CD4-positive, alpha-beta T cell treated with Interleukin-17A for 4 hours (primary cell): ENCODE measurements around the gene SHF.
A peak's percentile ranks its signal among the peaks of the same experiment; 100 is the strongest.

Source experiments
- DNase-seq: peaks from one replicate; pipeline ENCODE4 v3.0.0-alpha.2; 2020; ENCODE audit warnings: mixed read lengths

Gene SHF

DNA sequence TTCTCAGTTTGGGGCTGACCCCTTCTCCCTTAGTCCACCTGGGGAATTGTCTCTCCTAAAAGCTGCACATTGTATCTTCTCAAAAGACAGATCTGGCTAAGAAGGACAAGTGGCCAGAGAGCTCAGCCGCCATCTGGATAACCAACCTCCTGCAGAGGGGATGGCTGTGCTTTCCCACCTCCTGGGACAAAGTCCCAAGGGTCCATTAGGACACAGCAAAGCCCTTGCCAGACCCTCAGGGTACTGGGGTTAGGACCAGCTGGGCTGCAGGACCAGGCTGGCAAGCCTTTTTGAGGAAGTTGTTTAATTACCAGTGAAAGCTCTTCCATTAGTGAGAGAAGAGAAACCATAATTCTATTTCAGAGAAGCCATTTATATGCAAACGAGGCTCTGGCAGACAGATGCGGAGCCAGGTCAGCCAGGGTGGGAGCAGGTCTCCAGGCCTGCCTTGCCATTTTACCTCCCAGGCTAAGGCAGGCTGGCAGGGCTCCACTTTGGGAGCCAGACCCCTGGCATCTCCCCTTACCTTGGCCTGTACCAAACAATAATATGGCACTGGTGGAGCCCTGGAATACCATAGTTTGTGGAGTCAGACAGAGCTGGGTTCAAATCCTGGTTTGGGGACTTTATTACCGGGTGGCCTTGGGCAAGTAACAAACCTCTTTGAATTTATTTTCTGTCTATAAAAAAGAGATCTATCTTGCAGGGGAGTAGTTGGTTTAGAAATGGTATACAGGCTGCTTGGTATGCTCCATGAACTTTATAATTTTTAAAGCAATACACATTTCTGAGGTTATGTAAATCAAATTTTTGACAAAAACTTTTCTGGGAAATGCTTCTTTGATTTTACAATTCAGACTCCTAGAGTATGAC is 17.9 kb downstream of the SHF start:
- no peak for DNase-seq

- DNase-seq, result no peak
Observed at GRCh38 chr15:45168751-45169551, 18.8 kb downstream of the SHF start.

- DNase-seq, result no peak
Observed at GRCh38 chr15:45168286-45168685, 19.5 kb downstream of the SHF start.

DNA sequence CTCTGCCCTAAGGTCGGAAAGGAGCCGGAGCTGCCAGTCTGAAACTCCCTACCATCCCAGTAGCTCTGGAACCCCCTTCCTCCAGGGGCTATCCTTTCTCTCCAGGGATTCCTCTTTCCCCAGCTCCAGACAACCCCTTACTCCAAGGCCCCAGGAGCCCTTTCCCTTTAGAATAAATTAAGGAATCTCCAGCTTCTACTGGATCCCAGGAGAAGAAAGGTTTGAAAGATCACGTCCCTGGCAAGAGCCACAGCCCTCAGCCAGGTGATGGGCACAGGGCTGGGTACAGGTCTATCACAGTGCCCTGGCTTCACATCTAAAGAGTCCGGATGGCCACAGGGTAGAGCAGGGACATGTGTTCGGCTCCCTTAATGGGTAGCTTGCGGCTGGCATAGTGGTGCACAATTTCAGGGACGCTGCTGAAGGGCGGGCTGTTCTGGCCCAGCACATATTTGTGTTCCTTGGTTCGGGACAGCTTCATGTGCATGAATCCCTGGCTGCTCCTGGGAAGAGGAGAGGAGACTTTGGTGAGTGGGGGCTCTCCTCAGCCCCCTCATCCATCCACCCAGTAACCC is 20.0 kb downstream of the SHF start:
- DNase-seq, result no peak

DNA sequence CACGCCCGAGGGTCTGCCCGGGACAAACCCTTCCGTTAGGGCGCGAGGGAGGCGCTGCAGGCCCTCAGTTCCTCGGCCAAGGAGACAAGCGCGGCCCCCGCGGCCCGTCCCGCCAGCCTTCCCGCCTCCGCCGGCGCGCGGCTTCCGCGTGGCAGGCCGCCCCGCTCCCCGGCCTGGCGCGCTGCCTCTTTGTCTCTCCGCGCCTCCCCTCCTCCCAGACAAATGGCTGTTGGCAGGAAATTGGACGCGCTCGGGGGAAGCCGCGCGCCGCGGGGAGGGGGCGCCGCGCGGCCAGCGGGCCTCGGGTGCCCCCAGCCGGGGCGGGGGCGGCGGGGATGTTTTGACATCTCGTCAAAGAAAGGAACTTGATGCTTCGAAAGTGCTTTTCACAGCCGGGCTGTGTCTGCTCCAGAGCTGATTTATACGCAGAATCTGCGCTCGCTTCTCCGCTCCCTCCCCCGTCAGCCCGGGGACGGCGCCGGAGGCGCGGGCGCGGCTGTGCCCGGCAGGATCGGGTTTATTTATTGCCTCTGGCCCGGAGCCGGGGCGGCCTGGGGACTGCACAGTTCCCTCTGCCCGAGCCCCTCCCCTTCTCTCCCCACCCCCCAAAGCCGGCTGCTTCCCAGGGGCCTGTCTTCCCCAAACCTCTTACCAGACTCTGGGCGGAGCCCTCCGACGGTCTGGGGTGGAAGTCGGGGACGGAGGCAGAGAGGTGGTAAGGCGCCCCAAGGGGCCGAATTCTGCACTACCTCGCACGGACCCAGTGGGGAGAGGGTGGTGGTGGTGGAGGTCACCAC is 20.7 kb downstream of the SHF start:
- DNase-seq, result peak; percentile 87

GRCh38 chr15:45165536-45165935 is 22.2 kb downstream of the SHF start:
- DNase-seq, result no peak

DNA sequence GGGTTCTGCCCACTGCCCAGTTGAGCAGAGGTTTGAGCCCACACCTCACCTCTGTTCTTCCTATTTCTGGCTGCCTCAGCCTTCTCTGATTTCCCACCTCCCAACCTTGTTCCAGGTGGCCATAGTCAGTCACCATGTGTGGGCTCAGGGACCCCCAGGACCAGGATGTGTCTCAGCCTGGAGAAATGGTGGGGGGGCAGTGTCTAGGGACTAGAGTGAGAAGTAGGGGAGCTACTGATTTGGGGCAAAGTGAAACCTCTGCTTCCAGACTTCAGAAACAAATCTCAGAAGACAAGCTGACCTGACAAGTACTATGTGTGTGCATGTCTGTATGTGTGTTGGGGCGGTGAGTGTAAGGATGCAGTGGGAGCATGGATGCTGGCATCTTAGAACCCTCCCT is 22.9 kb downstream of the SHF start:
- DNase-seq, result no peak

- no peak for DNase-seq
Observed at GRCh38 chr15:45163508-45163856, 24.3 kb downstream of the SHF start.

DNA sequence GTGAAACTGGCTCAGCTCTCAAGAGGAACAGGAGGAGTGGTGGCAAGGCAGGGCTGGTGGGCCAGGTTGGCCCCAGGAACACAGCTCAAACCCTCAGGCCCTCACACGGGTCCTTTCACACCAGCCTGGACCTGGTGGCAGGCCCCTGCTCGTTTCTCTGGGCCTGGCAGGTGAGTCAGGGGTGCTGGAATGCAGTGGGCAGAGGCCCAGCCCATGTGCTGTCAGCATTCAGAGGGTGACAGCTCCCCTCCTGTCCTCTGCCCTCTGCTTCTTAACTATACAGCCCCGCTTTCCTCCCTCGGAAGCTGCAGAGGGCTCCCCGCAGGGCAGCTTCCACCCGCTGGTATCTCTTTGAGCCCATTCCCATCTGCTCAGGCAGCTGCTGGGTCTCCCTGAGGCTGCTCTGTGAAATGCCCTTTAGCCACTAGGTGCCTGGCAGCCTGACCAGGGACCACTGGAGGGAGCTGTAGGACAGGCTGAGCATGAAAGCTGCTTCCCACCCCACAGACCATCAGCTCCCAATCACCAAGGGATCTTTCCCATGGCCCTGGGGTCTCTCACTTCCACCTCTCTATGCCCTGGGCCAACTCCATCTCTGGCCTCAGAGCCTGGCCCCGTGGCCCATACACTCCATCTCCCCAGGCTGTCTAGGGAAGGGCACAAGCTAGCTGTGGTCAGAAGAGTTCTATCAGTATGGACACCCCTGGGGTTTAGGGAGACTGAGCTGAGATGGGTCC is 24.8 kb downstream of the SHF start:
- peak; percentile 74 for DNase-seq

DNA sequence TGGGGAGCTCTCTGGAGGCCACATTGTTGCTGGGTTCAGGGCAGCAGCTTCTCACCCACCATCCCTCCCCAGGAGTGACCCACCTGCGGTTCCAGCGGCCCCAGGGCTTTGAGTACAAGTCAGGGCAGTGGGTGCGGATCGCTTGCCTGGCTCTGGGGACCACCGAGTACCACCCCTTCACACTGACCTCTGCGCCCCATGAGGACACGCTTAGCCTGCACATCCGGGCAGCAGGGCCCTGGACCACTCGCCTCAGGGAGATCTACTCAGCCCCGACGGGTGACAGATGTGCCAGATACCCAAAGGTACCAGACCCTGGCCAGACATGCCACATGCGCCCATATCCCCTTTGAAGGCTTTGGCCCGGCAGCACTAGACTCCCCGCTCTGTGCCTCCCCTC is 26.1 kb downstream of the SHF start:
- DNase-seq, result no peak

DNA sequence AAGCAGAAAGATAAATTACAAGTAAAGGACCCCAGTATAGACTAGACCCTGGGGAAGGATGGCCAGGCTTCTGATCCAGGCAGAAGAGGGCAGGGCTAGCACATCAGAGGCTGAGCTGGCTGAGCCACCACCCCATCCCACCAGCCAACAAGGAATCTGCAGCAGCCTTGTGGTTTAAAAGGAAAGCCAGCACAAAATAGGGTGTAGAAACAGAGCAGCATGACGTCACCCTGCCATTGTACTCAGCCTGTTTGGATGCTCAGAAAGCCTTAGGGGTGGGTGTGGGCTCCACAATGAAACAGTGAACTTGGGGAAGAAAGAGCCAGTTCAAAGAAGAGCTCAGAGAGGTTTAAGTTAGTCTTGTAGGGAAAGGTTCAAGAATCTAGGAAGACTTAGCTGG is 29.8 kb downstream of the SHF start:
- no peak for DNase-seq

- DNase-seq, result no peak
Observed at GRCh38 chr15:45156744-45157455, 30.9 kb downstream of the SHF start.

- no peak for DNase-seq
Observed at GRCh38 chr15:45155739-45156138, 32.0 kb downstream of the SHF start.

DNA sequence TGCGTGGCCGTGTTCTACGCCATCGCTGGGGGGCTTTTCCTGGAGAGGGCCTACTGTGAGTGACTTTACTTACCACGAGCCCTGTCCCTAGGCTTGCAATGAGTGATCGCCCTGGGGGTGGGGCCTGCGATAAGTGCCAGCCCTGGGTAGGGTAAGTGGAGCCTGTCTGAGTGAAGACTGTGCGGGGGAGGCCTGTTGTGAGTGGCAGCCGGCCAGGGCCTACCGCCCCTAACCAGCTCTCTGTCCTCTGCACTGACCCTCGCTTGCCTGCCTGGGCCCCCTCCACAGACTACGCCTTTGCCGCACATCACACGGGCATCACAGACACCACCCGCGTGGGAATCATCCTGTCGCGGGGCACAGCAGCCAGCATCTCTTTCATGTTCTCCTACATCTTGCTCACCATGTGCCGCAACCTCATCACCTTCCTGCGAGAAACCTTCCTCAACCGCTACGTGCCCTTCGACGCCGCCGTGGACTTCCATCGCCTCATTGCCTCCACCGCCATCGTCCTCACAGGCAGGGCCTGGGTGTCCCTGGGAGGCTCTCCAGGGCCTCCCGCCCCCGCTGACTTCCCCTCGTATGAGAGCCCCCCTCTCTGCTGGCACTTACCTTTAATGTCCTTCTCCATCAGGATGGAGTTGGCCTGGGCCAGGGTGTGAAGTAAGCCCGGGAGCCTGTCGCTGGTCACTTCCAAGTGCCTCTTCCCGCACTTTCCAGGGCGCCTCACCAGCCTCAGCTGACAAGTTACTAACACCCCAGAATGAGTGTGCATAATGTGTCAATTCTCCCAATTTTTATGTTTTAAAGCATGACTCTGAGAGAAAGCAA is 35.6 kb downstream of the SHF start:
- no peak for DNase-seq

- DNase-seq, result no peak
Observed at GRCh38 chr15:45150997-45151396, 36.8 kb downstream of the SHF start.

- no peak for DNase-seq
Observed at GRCh38 chr15:45150481-45150880, 37.3 kb downstream of the SHF start.

DNA sequence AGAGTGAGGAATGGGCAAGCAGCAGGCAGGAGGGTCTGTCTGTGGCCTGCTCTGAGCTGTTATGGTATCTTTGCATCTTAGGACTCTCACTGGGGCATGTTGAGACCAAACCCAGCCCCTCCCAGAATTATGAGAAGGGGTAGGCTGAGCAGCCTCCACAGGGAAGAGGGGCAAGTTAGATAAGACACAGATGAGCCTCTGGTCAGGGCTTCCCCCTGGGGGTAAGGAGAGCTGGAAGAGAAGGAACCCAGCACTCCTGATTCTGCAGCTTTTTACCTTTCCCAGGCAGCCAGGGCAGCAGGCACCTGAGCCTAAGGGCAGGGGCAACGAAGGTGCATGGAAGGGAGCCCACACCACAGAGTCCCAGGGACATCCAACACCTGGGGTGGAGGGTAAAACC is 38.7 kb downstream of the SHF start:
- DNase-seq, result no peak

- no peak for DNase-seq
Observed at GRCh38 chr15:45148076-45149059, 39.4 kb downstream of the SHF start.

- no peak for DNase-seq
Observed at GRCh38 chr15:45147606-45148005, 40.2 kb downstream of the SHF start.
